Colonic mucosa (tissue), 4 donors: ENCODE results near the gene CARMIL1. TPM values are rescaled to one million over a fixed set of nuclear protein-coding genes. Genes with fewer than 3 reads are reported as not detected.

Source experiments
- DNase-seq: peaks from one replicate; pipeline ENCODE4 v3.0.0-alpha.2; 2020
- H3K27ac ChIP-seq: fragments of 200-600 bp; one replicate; pipeline ENCODE4 v1.8.0; 2021
- H3K27me3 ChIP-seq: fragments of 200-600 bp; one replicate; pipeline ENCODE4 v1.8.0; 2021
- H3K36me3 ChIP-seq: fragments of 200-600 bp; one replicate; pipeline ENCODE4 v1.8.0; 2021
- H3K4me1 ChIP-seq: fragments of 200-600 bp; one replicate; pipeline ENCODE4 v1.8.0; 2021; ENCODE audit warnings: mild to moderate bottlenecking
- H3K4me3 ChIP-seq: fragments of 200-600 bp; one replicate; pipeline ENCODE4 v1.8.0; 2021
- H3K9ac ChIP-seq, 2 donors: one replicate each; pipeline ENCODE4 v1.7.0; 2013; ENCODE audit warnings: control low read depth in 2 of 2, low read depth in 2 of 2, low read length in 2 of 2
- H3K9me3 ChIP-seq: fragments of 200-600 bp; one replicate; pipeline ENCODE4 v1.8.0; 2021
- intact Hi-C: fragments of 100-400 bp; cut with DNase I; formaldehyde crosslinking; loops from one replicate; pipeline ENCODE4 v1.14.1; 2022
- total RNA-seq, 2 donors: library from RNA; stranded (reverse); fragmentation: NEBNext Ultra II Directional in 1 of 2; extraction: Animal tissue kit (Norgen Biotek cat#: 25700) in 1 of 2; gene quantifications; one replicate each; pipeline ENCODE4 v1.2.1, GENCODE V29; 2021
- TF ChIP-seq, protein P1 (sequence below): fragments of 200-600 bp; IDR thresholded peaks from one replicate; pipeline ENCODE4 v1.8.0; 2022; ENCODE audit warnings: antibody characterized with exemption, mild to moderate bottlenecking
- donor health status: healthy.
- donor health status: DM: no; HTN: no; CAD: no.
- donor health status: DM: no; HTN: no; CAD: no.

The CARMIL1 gene
- total RNA-seq, 2 donors from 2014 or later = 38.6 to 50.2 TPM

DNA sequence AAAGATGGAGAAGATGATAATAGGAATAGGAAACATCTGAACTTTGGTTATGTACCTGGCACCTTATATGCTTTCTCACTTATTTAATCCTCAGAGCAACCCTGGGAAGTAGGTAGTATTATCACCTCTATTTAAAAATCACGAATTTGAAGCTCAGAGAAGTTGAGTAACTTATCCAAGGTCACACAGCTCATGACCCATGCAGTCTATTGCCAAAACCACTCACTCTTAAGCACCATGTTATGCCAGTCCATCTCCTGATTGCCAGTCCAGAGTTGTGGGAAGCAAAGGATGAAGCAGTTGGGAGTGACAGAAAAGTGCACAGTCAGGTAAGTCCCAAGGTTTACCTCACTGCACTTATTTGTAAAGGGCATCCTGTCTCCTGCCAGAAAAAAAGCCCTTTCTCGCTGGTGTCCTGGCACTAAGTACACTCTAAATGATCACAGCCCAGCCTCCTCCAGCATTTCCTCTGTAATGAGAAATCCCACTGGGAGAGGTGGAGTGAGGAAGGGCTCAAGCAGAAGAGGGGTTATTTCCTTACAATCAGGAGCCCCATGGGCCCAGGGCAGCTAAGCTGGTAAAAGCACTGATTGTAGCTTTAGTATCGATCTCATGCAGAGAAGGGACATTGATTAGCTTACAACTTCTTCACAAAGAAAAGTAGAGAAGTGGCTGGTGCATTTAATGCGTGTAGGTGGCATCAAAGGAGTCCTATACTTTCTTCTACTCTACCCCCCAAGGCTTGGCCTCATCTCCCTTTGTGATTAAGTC lies 351.5 kb downstream of the CARMIL1 start:
- DNase-seq = no peak
- Histone ChIP-seq H3K4me1 (no peaks in the 10 kb centered on the region), H3K27me3 (no peaks in the 10 kb centered on the region), H3K9ac (no peak overlapping the region), H3K36me3 (no peaks in the 10 kb centered on the region), H3K4me3 (no peak overlapping the region), H3K9me3 (no peaks in the 10 kb centered on the region), H3K27ac (no peak overlapping the region)
- TF ChIP-seq, protein P1, sequence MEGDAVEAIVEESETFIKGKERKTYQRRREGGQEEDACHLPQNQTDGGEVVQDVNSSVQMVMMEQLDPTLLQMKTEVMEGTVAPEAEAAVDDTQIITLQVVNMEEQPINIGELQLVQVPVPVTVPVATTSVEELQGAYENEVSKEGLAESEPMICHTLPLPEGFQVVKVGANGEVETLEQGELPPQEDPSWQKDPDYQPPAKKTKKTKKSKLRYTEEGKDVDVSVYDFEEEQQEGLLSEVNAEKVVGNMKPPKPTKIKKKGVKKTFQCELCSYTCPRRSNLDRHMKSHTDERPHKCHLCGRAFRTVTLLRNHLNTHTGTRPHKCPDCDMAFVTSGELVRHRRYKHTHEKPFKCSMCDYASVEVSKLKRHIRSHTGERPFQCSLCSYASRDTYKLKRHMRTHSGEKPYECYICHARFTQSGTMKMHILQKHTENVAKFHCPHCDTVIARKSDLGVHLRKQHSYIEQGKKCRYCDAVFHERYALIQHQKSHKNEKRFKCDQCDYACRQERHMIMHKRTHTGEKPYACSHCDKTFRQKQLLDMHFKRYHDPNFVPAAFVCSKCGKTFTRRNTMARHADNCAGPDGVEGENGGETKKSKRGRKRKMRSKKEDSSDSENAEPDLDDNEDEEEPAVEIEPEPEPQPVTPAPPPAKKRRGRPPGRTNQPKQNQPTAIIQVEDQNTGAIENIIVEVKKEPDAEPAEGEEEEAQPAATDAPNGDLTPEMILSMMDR = no peak
- intact Hi-C loops = no loop called here

DNA sequence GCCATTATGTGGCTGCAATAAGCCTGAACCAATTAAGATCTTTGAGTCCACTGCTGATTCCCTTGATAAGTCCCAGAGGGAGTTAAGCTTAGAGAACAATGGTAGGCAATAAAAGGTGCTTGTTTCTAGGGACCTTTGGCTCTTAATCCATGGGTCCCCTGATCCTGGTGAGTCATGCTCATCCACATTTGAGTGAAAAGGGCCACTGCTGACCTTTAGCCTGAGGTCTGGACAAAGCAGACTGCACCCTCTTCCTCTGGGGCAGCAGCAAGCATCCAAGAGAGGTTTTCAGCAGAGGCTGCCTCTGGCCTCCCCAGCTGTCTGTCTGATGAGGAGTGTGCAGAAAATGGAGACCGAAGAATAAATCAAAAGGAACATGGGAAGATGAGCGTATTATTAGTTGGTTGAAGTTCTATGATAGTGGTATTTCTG lies 356.7 kb downstream of the CARMIL1 start:
- TF ChIP-seq, protein P1 = no peak
- DNase-seq = no peak

DNA sequence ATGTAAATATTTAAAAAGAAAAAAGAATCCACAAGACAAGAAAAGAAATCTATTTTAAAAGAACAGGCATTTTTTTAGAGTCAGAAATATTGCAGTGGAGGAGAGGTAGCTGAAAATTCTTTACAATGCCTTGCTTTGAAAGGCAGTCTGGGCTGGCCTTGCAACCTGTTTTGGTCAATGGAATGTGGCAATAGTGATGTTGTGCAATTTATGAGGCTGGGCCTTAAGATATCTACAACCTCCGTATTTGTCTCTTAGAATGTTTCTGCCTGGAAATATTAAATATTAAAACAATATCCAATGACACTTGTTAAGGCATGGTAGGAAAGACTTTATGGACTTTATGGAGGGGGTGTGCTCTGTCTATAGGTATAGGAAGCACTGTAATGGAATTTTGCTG lies 358.0 kb downstream of the CARMIL1 start:
- intact Hi-C loops = no loop called here
- no peak overlapping the region for H3K27ac ChIP-seq

More for the DNA sequence above, 356.7 kb downstream of the CARMIL1 start:
- no peaks in the 10 kb centered on the region for H3K4me1 ChIP-seq
- H3K9me3 ChIP-seq = no peaks in the 10 kb centered on the region
- no peak overlapping the region for H3K27ac ChIP-seq
- intact Hi-C loops = no loop called here
- no peaks in the 10 kb centered on the region for H3K36me3 ChIP-seq
- no peak overlapping the region for H3K4me3 ChIP-seq
- H3K27me3 ChIP-seq = no peaks in the 10 kb centered on the region
- H3K9ac ChIP-seq = no peak overlapping the region

DNA sequence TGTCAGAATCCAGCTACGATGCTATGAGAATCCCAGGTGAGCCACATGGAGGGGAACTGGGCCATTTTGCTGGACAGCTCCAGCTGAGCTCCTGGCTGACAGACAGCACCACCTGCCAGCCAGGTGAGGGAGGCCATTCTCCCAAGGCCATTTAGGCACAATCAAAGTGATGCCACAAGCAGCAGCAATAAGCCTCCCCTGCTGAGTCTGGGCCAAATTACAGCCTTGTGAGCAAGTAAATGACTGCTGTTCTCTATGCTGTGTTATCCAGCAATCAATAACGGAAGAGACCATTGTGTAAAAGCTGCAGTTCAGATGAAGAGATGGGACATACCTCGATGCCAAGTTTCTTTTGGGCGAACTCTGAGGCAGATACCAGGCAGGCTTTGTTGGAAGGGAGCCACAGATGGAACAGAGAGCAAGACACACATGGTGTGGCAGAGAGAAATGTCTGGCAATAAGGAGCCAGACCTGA lies 358.8 kb downstream of the CARMIL1 start:
- H3K4me1 ChIP-seq = no peaks in the 10 kb centered on the region
- no peaks in the 10 kb centered on the region for H3K27me3 ChIP-seq
- H3K36me3 ChIP-seq = no peaks in the 10 kb centered on the region
- H3K27ac ChIP-seq = no peak overlapping the region
- no peak for DNase-seq
- intact Hi-C loops = no loop called here
- TF ChIP-seq, protein P1 = no peak
- no peaks in the 10 kb centered on the region for H3K9me3 ChIP-seq
- H3K9ac ChIP-seq = no peak overlapping the region
- no peak overlapping the region for H3K4me3 ChIP-seq

More for the DNA sequence above, 358.0 kb downstream of the CARMIL1 start:
- Histone ChIP-seq H3K9ac (no peak overlapping the region), H3K36me3 (no peaks in the 10 kb centered on the region), H3K27me3 (no peaks in the 10 kb centered on the region), H3K9me3 (no peaks in the 10 kb centered on the region), H3K4me3 (no peak overlapping the region), H3K4me1 (no peaks in the 10 kb centered on the region)
- no peak for DNase-seq
- TF ChIP-seq, protein P1 = no peak

DNA sequence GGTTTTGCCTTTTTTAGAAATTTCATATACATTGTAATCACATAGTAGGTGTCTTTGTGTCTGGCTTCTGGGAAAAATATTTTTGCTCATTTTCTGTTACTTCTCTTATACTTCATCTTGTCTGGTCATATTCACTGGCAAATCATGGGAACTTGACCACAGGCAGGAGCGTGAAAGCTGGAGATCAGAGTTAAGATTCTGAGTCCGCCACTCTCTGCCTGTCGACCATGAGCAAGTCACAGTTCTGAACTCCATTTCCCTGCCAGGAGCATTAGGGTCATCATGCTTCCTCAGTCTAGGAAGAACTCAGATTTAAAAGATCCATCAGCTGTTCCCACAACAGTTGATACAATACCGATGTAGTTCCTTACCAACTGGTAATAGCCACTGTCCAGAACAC lies 360.5 kb downstream of the CARMIL1 start:
- Histone ChIP-seq H3K27ac (no peak overlapping the region), H3K4me1 (no peaks in the 10 kb centered on the region), H3K9ac (no peak overlapping the region), H3K27me3 (no peaks in the 10 kb centered on the region), H3K9me3 (no peaks in the 10 kb centered on the region), H3K4me3 (no peak overlapping the region), H3K36me3 (no peaks in the 10 kb centered on the region)
- intact Hi-C loops = no loop called here
- no peak for DNase-seq
- TF ChIP-seq, protein P1 = no peak
